ENCODE results near the gene H2AZ2.
"Not testable (repeated sequence)": the region's sequence is repeated elsewhere in the genome, so short reads cannot be mapped to it uniquely, and the experiment has no call there.

Gene H2AZ2

GRCh38 chr7:44846816-44847508, 925 bp downstream of the H2AZ2 start:
- Histone ChIP-seq H3K4me3 (ENCODE audit: low read length) (peak overlapping the region; percentile 96), H3K9me2 (replicated peaks; ENCODE audit: insufficient read depth, low read length) (no peaks in the 10 kb centered on the region), H3K4me2 (ENCODE audit: low read depth, low read length) (peak overlapping the region; percentile 71), H3K79me2 (ENCODE audit: low read length) (peaks cover 56% of the 10 kb centered on the region), H3K9me3 (replicated peaks; ENCODE audit: insufficient read depth, low read length) (no peaks in the 10 kb centered on the region), H2AFZ (ENCODE audit: low read length) (no peak overlapping the region), H3F3A (ENCODE audit: insufficient read depth, low read length) (peaks cover 25% of the 10 kb centered on the region), H3K9ac (ENCODE audit: low read length) (peak overlapping the region; percentile 65), H4K20me1 (ENCODE audit: insufficient read depth, low read length) (peaks cover 29% of the 10 kb centered on the region; the same call in 1 of the 2 replicates), H3K27me3 (replicated peaks; ENCODE audit: insufficient read depth, low read length) (no peaks in the 10 kb centered on the region), H3K27ac (ENCODE audit: low read length) (peak overlapping the region; percentile 58), H3K36me3 (replicated peaks; ENCODE audit: insufficient read depth, low read length) (no peaks in the 10 kb centered on the region), H3K4me1 (ENCODE audit: low read length) (0 out of 2 replicates have a peak, but pooled peaks cover 6% of the 10 kb centered on the region)
- DNase-seq: no peak
- TF ChIP-seq EZH2phosphoT487 (IDR thresholded peaks at IDR 0.05; ENCODE audit: low read length) (no peak), EZH2 (optimal IDR thresholded peaks at IDR 0.05; ENCODE audit: low read depth, low read length) (no peak)
- TF ChIP-seq, protein P1, sequence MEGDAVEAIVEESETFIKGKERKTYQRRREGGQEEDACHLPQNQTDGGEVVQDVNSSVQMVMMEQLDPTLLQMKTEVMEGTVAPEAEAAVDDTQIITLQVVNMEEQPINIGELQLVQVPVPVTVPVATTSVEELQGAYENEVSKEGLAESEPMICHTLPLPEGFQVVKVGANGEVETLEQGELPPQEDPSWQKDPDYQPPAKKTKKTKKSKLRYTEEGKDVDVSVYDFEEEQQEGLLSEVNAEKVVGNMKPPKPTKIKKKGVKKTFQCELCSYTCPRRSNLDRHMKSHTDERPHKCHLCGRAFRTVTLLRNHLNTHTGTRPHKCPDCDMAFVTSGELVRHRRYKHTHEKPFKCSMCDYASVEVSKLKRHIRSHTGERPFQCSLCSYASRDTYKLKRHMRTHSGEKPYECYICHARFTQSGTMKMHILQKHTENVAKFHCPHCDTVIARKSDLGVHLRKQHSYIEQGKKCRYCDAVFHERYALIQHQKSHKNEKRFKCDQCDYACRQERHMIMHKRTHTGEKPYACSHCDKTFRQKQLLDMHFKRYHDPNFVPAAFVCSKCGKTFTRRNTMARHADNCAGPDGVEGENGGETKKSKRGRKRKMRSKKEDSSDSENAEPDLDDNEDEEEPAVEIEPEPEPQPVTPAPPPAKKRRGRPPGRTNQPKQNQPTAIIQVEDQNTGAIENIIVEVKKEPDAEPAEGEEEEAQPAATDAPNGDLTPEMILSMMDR (IDR thresholded peaks at IDR 0.05; ENCODE audit: low read length): no peak

DNA sequence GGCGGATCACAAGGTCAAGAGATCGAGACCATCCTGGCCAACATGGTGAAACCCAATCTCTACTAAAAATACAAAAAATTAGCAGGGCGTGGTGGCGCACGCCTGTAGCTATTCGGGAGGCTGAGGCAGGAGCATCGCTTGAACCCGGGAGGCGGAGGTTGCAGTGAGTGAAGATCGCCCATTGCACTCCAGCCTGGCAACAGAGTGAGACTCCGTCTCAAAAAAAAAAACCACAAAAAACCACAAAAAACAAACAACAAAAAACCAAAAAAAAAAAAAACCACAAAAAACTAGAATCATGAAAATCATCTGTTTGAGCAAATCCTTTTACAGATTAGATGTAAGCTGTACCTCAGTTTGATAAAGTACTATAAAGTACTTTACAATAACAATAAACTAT, 1.5 kb downstream of the H2AZ2 start:
- DNase-seq; H3K36me3 ChIP-seq (replicated peaks; ENCODE audit: insufficient read depth, low read length); H3K4me1 ChIP-seq (ENCODE audit: low read length); H3K27me3 ChIP-seq (replicated peaks; ENCODE audit: insufficient read depth, low read length); H2AFZ ChIP-seq (ENCODE audit: low read length); H3K9me3 ChIP-seq (replicated peaks; ENCODE audit: insufficient read depth, low read length); H3K27ac ChIP-seq (ENCODE audit: low read length); H3K9me2 ChIP-seq (replicated peaks; ENCODE audit: insufficient read depth, low read length): not testable (repeated sequence)
- Histone ChIP-seq H3F3A (ENCODE audit: insufficient read depth, low read length) (peaks cover 25% of the 10 kb centered on the region), H3K4me2 (ENCODE audit: low read depth, low read length) (peak overlapping the region; percentile 71), H3K9ac (ENCODE audit: low read length) (peak overlapping the region; percentile 65; the same call in 1 of the 2 replicates), H4K20me1 (ENCODE audit: insufficient read depth, low read length) (peaks cover 33% of the 10 kb centered on the region; the same call in 1 of the 2 replicates), H3K4me3 (ENCODE audit: low read length) (peak overlapping the region; percentile 96), H3K79me2 (ENCODE audit: low read length) (peaks cover 62% of the 10 kb centered on the region)

GRCh38 chr7:44845451-44845850, 2.4 kb downstream of the H2AZ2 start:
- H3K4me3 ChIP-seq (ENCODE audit: low read length): peak overlapping the region; percentile 96; the same call in 1 of the 2 replicates
- H3K27me3 ChIP-seq (replicated peaks; ENCODE audit: insufficient read depth, low read length): no peaks in the 10 kb centered on the region
- H3K36me3 ChIP-seq (replicated peaks; ENCODE audit: insufficient read depth, low read length): peaks cover 5% of the 10 kb centered on the region; the same call in 1 of the 2 replicates
- H3K9me2 ChIP-seq (replicated peaks; ENCODE audit: insufficient read depth, low read length): no peaks in the 10 kb centered on the region
- H3F3A ChIP-seq (ENCODE audit: insufficient read depth, low read length): peaks cover 25% of the 10 kb centered on the region
- H3K27ac ChIP-seq (ENCODE audit: low read length): no peak overlapping the region
- TF ChIP-seq EZH2 (optimal IDR thresholded peaks at IDR 0.05; ENCODE audit: low read depth, low read length): no peak
- TF ChIP-seq, protein P1 (IDR thresholded peaks at IDR 0.05; ENCODE audit: low read length): no peak
- no peak for TF ChIP-seq EZH2phosphoT487 (IDR thresholded peaks at IDR 0.05; ENCODE audit: low read length)
- peaks cover 71% of the 10 kb centered on the region for H3K79me2 ChIP-seq (ENCODE audit: low read length)
- H3K9ac ChIP-seq (ENCODE audit: low read length): peak overlapping the region; percentile 25; the same call in 1 of the 2 replicates
- DNase-seq: no peak
- H3K4me2 ChIP-seq (ENCODE audit: low read depth, low read length): peak overlapping the region; percentile 71; the same call in 1 of the 2 replicates
- 0 out of 2 replicates have a peak, but pooled peaks cover 6% of the 10 kb centered on the region for H3K4me1 ChIP-seq (ENCODE audit: low read length)
- no peaks in the 10 kb centered on the region for H3K9me3 ChIP-seq (replicated peaks; ENCODE audit: insufficient read depth, low read length)
- H2AFZ ChIP-seq (ENCODE audit: low read length): no peak overlapping the region
- peaks cover 39% of the 10 kb centered on the region; the same call in 1 of the 2 replicates for H4K20me1 ChIP-seq (ENCODE audit: insufficient read depth, low read length)

DNA sequence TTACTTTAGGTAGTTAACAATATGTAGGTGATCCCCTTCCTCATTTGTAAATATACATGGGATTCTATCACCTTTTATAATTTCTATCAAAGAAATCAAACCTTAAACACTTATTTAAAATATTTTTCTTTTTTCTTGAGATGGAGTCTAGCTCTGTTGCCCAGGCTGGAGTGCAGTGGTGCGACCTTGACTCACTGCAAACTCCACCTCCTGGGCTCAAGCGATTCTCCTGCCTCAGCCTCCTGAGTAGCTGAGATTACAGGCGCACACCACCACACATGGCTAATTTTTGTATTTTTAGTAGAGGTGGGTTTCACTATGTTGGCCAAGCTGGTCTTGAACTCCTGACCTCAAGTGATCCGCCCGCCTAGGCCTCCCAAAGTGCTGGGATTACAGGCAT, 4.4 kb downstream of the H2AZ2 start:
- H3K9me3 ChIP-seq (replicated peaks; ENCODE audit: insufficient read depth, low read length); DNase-seq; H3K27ac ChIP-seq (ENCODE audit: low read length); H3K4me3 ChIP-seq (ENCODE audit: low read length); H3K36me3 ChIP-seq (replicated peaks; ENCODE audit: insufficient read depth, low read length); H3K4me2 ChIP-seq (ENCODE audit: low read depth, low read length); H3K4me1 ChIP-seq (ENCODE audit: low read length); H2AFZ ChIP-seq (ENCODE audit: low read length); H3K9ac ChIP-seq (ENCODE audit: low read length); H3K9me2 ChIP-seq (replicated peaks; ENCODE audit: insufficient read depth, low read length); H3K27me3 ChIP-seq (replicated peaks; ENCODE audit: insufficient read depth, low read length): not testable (repeated sequence)
- Histone ChIP-seq H4K20me1 (ENCODE audit: insufficient read depth, low read length) (peaks cover 39% of the 10 kb centered on the region; the same call in 1 of the 2 replicates), H3F3A (ENCODE audit: insufficient read depth, low read length) (peaks cover 13% of the 10 kb centered on the region), H3K79me2 (ENCODE audit: low read length) (peaks cover 88% of the 10 kb centered on the region)

GRCh38 chr7:44842675-44843074, 5.2 kb downstream of the H2AZ2 start:
- not testable (repeated sequence) for H3K36me3 ChIP-seq (replicated peaks; ENCODE audit: insufficient read depth, low read length); H2AFZ ChIP-seq (ENCODE audit: low read length); H3K27ac ChIP-seq (ENCODE audit: low read length); H3K4me2 ChIP-seq (ENCODE audit: low read depth, low read length); H3K4me3 ChIP-seq (ENCODE audit: low read length); H3K9me3 ChIP-seq (replicated peaks; ENCODE audit: insufficient read depth, low read length); H3K9me2 ChIP-seq (replicated peaks; ENCODE audit: insufficient read depth, low read length); DNase-seq; H3K4me1 ChIP-seq (ENCODE audit: low read length); H3K27me3 ChIP-seq (replicated peaks; ENCODE audit: insufficient read depth, low read length); H3K9ac ChIP-seq (ENCODE audit: low read length)
- H3F3A ChIP-seq (ENCODE audit: insufficient read depth, low read length): peaks cover 13% of the 10 kb centered on the region
- H3K79me2 ChIP-seq (ENCODE audit: low read length): peaks cover 95% of the 10 kb centered on the region
- peaks cover 39% of the 10 kb centered on the region; the same call in 1 of the 2 replicates for H4K20me1 ChIP-seq (ENCODE audit: insufficient read depth, low read length)
